ENCODE data around the gene SLC35F6.
"Not testable (repeated sequence)": the region's sequence is repeated elsewhere in the genome, so short reads cannot be mapped to it uniquely, and the experiment has no call there.

Gene SLC35F6

DNA sequence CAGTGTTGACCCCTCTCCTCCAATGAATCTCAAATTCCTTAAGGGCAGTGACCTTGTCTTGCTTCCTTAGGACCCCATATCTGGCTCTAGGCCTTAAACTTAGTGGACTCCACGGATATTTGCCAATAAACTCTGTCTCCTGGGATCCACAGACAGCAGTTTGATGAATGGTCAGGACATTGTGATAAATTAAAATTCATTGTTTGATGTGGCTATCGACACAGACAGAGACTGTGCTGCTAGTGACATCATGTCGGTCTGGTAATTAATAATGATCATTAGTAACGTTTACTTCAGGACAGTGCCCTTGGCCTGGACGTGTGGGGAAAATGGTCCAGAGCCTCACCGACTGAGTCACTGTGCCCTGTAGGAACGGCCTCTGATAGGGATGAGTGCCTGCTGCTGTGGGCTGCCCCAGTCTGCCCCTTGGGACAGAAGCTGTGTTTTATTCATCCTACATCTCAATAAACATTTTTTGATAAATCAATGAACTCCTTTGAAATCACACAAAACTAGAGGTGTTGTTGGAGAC, 5.2 kb upstream of the SLC35F6 start:
- no peaks in the 10 kb centered on the region for H3K27me3 Mint-ChIP-seq
- H3K4me3 Mint-ChIP-seq, result no peak overlapping the region
- no peak overlapping the region for H3K27ac Mint-ChIP-seq
- H3K4me1 Mint-ChIP-seq (ENCODE audit: low read depth), result no peaks in the 10 kb centered on the region
- no peaks in the 10 kb centered on the region for H3K9me3 Mint-ChIP-seq (ENCODE audit: low read depth)
- peaks cover 1% of the 10 kb centered on the region for H3K36me3 Mint-ChIP-seq

GRCh38 chr2:26759845-26760244, 4.2 kb upstream of the SLC35F6 start:
- H3K4me1 Mint-ChIP-seq (ENCODE audit: low read depth), result peaks cover 3% of the 10 kb centered on the region
- no peaks in the 10 kb centered on the region for H3K27me3 Mint-ChIP-seq
- H3K27ac Mint-ChIP-seq, result no peak overlapping the region
- H3K9me3 Mint-ChIP-seq (ENCODE audit: low read depth), result no peaks in the 10 kb centered on the region
- H3K36me3 Mint-ChIP-seq, result no peaks in the 10 kb centered on the region
- H3K4me3 Mint-ChIP-seq, result no peak overlapping the region

- H3K9me3 Mint-ChIP-seq (ENCODE audit: low read depth); H3K4me3 Mint-ChIP-seq; H3K27me3 Mint-ChIP-seq; H3K36me3 Mint-ChIP-seq; H3K27ac Mint-ChIP-seq: not testable (repeated sequence)
- peaks cover 15% of the 10 kb centered on the region for H3K4me1 Mint-ChIP-seq (ENCODE audit: low read depth)
Measured at GRCh38 chr2:26760991-26761390, 3.1 kb upstream of the SLC35F6 start.

DNA sequence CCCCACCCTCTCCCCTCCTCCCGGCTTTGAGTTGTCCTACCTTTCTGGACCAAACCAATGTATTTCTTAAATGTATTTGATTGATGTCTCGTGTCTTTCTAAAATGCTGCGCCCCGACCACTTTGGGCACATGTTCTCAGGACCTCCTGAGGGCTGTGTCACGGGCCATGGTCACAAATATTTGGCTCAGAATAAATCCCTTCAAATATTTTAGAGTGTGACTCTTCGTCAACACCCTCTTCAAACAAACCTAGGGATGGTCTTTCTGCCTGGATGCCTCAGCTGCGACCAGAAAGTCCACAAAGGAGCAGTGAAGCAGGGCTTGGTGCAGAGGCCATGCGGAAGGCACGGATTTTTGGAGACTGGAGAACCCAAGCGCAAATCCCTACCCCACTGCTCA, 1.1 kb upstream of the SLC35F6 start:
- H3K4me3 Mint-ChIP-seq, result peak overlapping the region; percentile 90
- H3K9me3 Mint-ChIP-seq (ENCODE audit: low read depth), result no peaks in the 10 kb centered on the region
- H3K27me3 Mint-ChIP-seq, result no peaks in the 10 kb centered on the region
- no peaks in the 10 kb centered on the region for H3K36me3 Mint-ChIP-seq
- peaks cover 25% of the 10 kb centered on the region for H3K4me1 Mint-ChIP-seq (ENCODE audit: low read depth)
- peak overlapping the region; percentile 61 for H3K27ac Mint-ChIP-seq

- peak overlapping the region; percentile 90 for H3K4me3 Mint-ChIP-seq
Measured at GRCh38 chr2:26764906-26765305, 822 bp downstream of the SLC35F6 start.

GRCh38 chr2:26765475-26766200, 1.6 kb downstream of the SLC35F6 start:
- H3K4me1 Mint-ChIP-seq (ENCODE audit: low read depth), result peaks cover 38% of the 10 kb centered on the region
- H3K9me3 Mint-ChIP-seq (ENCODE audit: low read depth), result no peaks in the 10 kb centered on the region
- H3K36me3 Mint-ChIP-seq, result no peaks in the 10 kb centered on the region
- H3K4me3 Mint-ChIP-seq, result peak overlapping the region; percentile 90
- no peaks in the 10 kb centered on the region for H3K27me3 Mint-ChIP-seq
- peak overlapping the region; percentile 92 for H3K27ac Mint-ChIP-seq

More at GRCh38 chr2:26764906-26765305, 822 bp downstream of the SLC35F6 start:
- Mint-ChIP-seq H3K36me3 (no peaks in the 10 kb centered on the region), H3K4me1 (ENCODE audit: low read depth) (peaks cover 35% of the 10 kb centered on the region), H3K9me3 (ENCODE audit: low read depth) (no peaks in the 10 kb centered on the region), H3K27ac (peak overlapping the region; percentile 92), H3K27me3 (no peaks in the 10 kb centered on the region)

DNA sequence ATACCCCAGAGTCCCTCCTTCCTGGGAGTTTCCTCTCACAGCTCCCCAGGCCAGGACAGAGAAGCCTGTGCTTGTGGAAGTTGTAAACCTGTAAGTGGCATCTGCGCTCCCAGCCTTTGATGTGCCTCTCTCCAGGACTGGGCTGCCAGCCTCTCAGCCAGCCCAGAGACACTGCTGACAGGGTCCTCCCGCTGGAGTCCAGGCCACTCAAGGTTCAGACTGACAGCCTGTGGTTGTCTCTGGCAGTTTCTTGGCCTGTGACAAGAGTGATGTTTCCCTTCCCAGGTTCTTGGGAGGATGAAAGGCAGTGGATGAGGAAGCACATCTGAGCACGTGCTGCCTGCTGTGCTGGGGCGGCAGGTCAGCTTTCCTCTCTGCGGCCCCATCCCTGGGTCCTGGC, 3.0 kb downstream of the SLC35F6 start:
- peaks cover 48% of the 10 kb centered on the region for H3K4me1 Mint-ChIP-seq (ENCODE audit: low read depth)

DNA sequence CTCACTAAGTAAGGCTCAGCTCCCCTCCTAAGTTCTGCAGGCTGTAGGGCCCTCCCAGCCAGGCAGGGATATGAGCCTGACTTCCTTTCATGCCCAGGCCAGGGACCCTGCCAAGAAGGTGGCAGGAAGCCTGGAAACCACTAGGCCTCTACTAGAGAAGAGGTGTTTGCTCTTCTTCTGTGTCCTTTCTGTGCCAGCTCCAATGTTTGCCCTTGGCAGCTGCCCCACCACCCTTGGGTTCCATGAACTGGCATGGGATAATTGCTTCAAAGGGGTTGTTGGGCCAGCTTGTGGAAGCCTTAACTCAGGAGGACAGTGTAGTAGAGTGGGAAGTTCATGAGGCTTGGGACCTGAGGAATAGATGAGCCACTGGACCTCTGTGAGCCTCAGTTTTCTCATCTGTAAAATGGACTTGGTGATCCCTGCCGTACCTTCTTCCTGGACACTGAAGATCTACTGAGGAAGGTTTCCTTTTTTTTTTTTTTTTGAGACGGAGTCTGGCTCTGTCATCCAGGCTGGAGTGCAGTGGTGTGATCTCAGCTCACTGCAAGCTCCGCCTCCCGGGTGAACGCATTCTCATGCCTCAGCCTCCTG, 3.9 kb downstream of the SLC35F6 start:
- no peak overlapping the region for H3K4me3 Mint-ChIP-seq
- peaks cover 57% of the 10 kb centered on the region for H3K4me1 Mint-ChIP-seq (ENCODE audit: low read depth)
- no peaks in the 10 kb centered on the region for H3K9me3 Mint-ChIP-seq (ENCODE audit: low read depth)
- H3K27me3 Mint-ChIP-seq, result no peaks in the 10 kb centered on the region
- H3K27ac Mint-ChIP-seq, result no peak overlapping the region
- peaks cover 2% of the 10 kb centered on the region for H3K36me3 Mint-ChIP-seq

More for the DNA sequence above, 3.0 kb downstream of the SLC35F6 start:
- Mint-ChIP-seq H3K36me3 (no peaks in the 10 kb centered on the region), H3K4me3 (no peak overlapping the region), H3K9me3 (ENCODE audit: low read depth) (no peaks in the 10 kb centered on the region), H3K27me3 (no peaks in the 10 kb centered on the region), H3K27ac (no peak overlapping the region)

GRCh38 chr2:26768759-26769088, 4.6 kb downstream of the SLC35F6 start:
- H3K36me3 Mint-ChIP-seq, result peaks cover 2% of the 10 kb centered on the region
- H3K4me3 Mint-ChIP-seq, result no peak overlapping the region
- H3K9me3 Mint-ChIP-seq (ENCODE audit: low read depth), result no peaks in the 10 kb centered on the region
- no peak overlapping the region for H3K27ac Mint-ChIP-seq
- no peaks in the 10 kb centered on the region for H3K27me3 Mint-ChIP-seq
- peaks cover 58% of the 10 kb centered on the region for H3K4me1 Mint-ChIP-seq (ENCODE audit: low read depth)

DNA sequence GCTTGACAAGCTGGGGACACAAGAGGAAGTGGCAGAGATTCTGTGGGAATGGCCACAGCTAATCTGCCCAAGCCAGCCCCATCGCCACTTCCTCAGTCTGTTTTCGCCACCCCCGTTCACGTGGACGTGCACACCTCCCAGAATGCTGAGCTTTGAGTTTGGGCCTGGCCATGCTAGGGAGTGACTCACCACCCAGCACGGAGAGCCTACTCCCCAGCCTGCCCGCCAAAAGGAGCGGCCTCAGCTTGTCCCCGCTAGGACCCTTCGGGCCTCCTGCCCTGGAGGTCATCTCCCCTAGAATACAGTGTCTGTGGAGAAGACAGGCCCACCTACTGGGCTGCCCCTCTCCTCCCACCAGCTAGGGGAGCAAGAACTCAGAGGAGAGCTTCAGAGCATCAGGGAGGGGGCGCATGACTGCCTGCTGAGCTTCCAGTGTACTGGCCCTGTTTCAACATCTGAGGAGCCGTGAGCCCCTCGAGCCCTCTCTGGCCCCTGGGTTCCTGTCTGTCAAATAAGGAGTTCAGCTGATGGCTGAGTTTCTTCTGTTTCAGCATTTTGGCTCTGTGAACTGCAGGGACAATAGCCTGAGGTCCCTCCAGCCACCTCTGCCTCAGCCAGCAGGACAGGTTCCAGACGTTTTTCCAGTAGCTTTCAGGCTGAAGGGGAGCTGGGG, 5.1 kb downstream of the SLC35F6 start:
- no peaks in the 10 kb centered on the region for H3K9me3 Mint-ChIP-seq (ENCODE audit: low read depth)
- peaks cover 58% of the 10 kb centered on the region for H3K4me1 Mint-ChIP-seq (ENCODE audit: low read depth)
- no peaks in the 10 kb centered on the region for H3K27me3 Mint-ChIP-seq
- H3K36me3 Mint-ChIP-seq, result peaks cover 2% of the 10 kb centered on the region
- H3K27ac Mint-ChIP-seq, result no peak overlapping the region
- H3K4me3 Mint-ChIP-seq, result no peak overlapping the region

DNA sequence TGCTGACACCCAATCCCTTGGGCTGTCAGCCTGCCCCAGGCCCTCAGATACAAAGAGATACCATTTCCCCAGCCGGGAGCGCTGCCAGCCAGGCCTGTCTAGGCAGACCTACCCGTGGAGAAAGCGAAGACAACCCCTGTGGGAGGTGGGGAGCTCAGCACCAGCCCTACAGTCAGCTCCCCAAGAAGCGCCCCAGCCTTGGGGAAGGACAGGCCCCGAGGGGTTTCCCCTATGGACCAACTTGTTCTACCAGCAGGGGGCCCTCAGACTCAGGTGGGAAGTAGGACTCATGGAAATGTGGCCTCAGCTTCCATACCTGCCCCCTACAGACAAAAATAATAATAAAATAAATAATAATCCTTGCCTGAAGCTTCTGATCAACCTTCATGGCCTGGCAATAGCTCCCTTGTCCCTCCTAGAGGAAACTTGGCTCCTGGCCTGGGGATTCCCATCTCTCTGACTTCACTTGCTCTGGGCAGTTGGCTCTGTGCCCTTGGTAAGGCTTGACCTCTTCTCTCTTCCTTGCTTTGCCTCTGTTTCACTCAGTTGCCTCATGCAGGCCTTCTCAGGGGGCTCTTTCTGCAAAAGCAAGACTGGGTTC, 7.0 kb downstream of the SLC35F6 start:
- Mint-ChIP-seq H3K36me3 (peaks cover 2% of the 10 kb centered on the region), H3K27ac (no peak overlapping the region), H3K27me3 (no peaks in the 10 kb centered on the region), H3K4me1 (ENCODE audit: low read depth) (peaks cover 44% of the 10 kb centered on the region), H3K4me3 (no peak overlapping the region), H3K9me3 (ENCODE audit: low read depth) (no peaks in the 10 kb centered on the region)

DNA sequence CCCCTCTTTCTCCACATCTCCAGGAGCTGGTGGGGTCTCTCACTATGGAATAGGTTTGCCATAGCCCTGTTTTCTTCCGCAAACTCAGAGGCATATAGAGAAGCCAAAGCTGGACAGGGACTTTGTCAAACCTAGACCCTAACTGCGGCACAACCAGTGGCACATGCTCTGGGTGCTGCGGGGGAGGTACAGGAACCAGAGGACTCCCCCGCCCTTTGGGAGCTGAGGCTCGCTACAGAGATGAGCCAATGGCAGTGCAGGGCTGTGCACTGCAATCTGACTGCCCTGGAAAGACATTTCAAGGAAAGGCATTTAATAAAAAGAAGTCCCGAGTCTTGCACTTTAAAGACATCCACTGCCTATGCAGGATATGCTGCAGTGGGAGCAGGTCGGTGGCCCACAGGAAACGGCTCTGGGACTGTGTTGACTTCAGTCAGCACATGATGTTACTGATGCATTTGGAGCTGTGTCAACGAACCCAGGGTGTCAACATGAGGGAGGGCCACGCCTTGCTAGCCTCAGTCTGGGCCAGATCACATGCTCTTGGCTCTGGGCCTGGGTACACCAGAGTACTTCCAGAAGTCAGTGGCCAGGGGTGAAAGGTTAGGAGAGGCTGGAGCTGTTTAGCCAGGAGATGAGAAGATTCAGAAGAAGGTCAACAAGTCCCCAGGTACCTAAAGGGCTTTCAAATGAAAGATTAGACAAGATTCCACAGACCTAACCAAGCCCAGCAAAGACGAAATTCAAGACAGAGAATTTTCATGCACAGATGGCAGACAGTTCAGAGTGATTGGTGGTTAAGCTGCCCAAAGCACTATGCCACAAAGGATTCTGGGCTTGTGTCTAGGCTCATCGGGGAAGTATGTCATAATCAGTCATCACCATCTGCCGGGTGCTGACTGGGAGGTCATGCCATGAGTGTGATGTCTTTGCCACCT, 8.2 kb downstream of the SLC35F6 start:
- no peaks in the 10 kb centered on the region for H3K9me3 Mint-ChIP-seq (ENCODE audit: low read depth)
- no peaks in the 10 kb centered on the region for H3K27me3 Mint-ChIP-seq
- peak overlapping the region; percentile 76 for H3K27ac Mint-ChIP-seq
- H3K36me3 Mint-ChIP-seq, result peaks cover 2% of the 10 kb centered on the region
- peaks cover 37% of the 10 kb centered on the region for H3K4me1 Mint-ChIP-seq (ENCODE audit: low read depth)
- H3K4me3 Mint-ChIP-seq, result peak overlapping the region; percentile 25

DNA sequence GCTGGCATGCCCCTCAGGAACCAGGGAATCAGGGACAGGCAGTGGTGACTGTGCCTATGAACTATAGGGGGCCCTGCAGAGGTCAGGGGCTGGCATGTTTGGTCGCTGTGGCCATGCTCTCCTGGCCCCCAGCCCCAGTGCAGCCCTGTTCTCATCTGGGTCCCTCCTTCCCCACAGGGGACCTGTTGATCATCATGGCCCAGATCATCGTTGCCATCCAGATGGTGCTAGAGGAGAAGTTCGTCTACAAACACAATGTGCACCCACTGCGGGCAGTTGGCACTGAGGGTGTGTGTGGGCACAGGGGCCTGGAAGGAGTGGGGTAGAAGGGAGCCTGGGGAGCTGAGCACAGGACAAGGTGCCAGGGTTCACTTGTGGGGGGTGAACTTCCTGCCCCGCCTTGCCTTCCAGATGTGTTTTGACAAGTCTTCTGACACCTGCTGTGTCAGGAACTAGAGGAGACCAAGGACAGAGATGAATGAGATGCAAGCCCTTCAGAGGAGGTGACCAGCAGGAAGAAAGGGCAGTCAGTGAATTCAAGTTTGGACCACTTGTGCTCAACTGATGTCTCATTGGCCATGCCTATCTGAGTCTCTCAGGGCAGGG, 12.2 kb downstream of the SLC35F6 start:
- Mint-ChIP-seq H3K4me3 (no peak overlapping the region), H3K9me3 (ENCODE audit: low read depth) (no peaks in the 10 kb centered on the region), H3K4me1 (ENCODE audit: low read depth) (peaks cover 21% of the 10 kb centered on the region), H3K27me3 (no peaks in the 10 kb centered on the region), H3K36me3 (peaks cover 5% of the 10 kb centered on the region), H3K27ac (no peak overlapping the region)

GRCh38 chr2:26778098-26778497, 14.0 kb downstream of the SLC35F6 start:
- H3K27me3 Mint-ChIP-seq, result no peaks in the 10 kb centered on the region
- no peaks in the 10 kb centered on the region for H3K9me3 Mint-ChIP-seq (ENCODE audit: low read depth)
- H3K4me3 Mint-ChIP-seq, result no peak overlapping the region
- no peak overlapping the region for H3K27ac Mint-ChIP-seq
- peaks cover 5% of the 10 kb centered on the region for H3K36me3 Mint-ChIP-seq
- H3K4me1 Mint-ChIP-seq (ENCODE audit: low read depth), result peaks cover 4% of the 10 kb centered on the region

Data from activated naive CD8-positive, alpha-beta T cell (primary cell).